ENCODE data around the gene HOXB1. TPM values are rescaled to one million over a fixed set of nuclear protein-coding genes. Genes with fewer than 3 reads are reported as not detected.

The HOXB1 gene
- total RNA-seq, 3 donors from 2014 or later = not detected

DNA sequence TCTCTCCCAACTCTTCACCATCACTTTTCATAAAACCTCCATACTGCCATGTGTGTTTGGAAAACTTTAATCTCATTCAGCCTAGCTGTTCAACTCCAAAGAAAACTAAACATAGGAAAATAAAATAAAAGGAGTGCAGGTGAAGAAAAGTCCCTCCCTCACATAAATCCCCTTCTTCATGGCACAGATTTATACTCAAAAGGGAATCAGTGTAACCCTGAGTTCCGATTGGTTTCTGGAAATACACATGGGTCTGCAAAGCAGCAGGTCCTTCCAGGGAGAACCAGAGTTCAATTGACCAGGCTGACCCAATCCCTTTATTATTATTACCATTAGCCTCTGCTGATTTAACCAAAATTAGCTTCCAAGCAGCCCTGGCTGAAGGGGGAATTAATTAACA is 23.0 kb upstream of the HOXB1 start:
- ATAC-seq (no peak), DNase-seq (no peak)
- peaks cover 23% of the 10 kb centered on the region for H3K27me3 Mint-ChIP-seq (ENCODE audit: low read depth)
- peaks cover 10% of the 10 kb centered on the region for H3K4me1 Mint-ChIP-seq (ENCODE audit: low read depth)
- no peak overlapping the region for H3K4me3 Mint-ChIP-seq
- H3K9me3 Mint-ChIP-seq = no peaks in the 10 kb centered on the region
- no peaks in the 10 kb centered on the region for H3K36me3 Mint-ChIP-seq (ENCODE audit: insufficient read depth)

GRCh38 chr17:48553190-48553547 is 22.4 kb upstream of the HOXB1 start:
- no peaks in the 10 kb centered on the region for H3K36me3 Mint-ChIP-seq (ENCODE audit: insufficient read depth)
- no peak for ATAC-seq

DNA sequence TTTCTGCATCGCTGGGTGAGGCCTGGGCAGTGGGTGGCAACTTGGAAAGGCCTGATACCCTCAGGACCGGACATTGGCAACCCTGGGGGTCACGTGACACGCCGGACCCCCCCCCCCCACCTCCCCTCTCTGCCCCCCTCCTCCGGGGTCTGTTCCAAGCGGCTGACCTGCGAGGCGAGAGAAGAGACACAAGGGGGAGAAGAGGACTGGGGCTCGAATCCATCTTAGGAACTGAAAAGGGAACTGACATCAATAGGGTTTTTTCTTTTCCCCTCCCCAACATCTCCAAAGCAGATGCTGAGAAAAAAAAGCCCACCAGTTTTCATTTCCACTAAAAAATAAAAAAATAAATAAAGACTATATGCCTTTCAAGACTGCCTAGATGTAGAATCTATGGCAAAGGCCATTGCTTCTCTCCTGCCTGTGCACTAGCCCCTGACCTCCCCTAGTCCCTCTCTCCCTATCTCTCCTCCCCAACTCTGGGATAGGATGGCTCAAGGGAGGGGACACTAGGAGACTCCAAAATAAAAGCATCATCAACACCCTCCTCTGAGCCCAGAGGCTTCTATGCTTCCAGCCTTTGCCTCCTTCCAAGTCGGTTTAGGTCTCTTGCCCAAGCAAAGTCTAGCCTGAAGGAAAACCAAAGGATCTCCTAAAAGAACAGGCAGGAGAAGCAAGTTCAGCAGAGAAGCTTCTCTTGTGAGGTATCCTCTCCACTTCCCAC is 21.8 kb upstream of the HOXB1 start:
- no peak for DNase-seq
- H3K4me1 Mint-ChIP-seq (ENCODE audit: low read depth) = peaks cover 20% of the 10 kb centered on the region
- ATAC-seq = no peak
- H3K36me3 Mint-ChIP-seq (ENCODE audit: insufficient read depth) = no peaks in the 10 kb centered on the region
- no peaks in the 10 kb centered on the region for H3K9me3 Mint-ChIP-seq
- peaks cover 20% of the 10 kb centered on the region for H3K27me3 Mint-ChIP-seq (ENCODE audit: low read depth)
- no peak overlapping the region for H3K4me3 Mint-ChIP-seq

More at GRCh38 chr17:48553190-48553547, 22.4 kb upstream of the HOXB1 start:
- H3K9me3 Mint-ChIP-seq = no peaks in the 10 kb centered on the region
- no peak overlapping the region for H3K4me3 Mint-ChIP-seq
- H3K27me3 Mint-ChIP-seq (ENCODE audit: low read depth) = peaks cover 20% of the 10 kb centered on the region
- peaks cover 15% of the 10 kb centered on the region for H3K4me1 Mint-ChIP-seq (ENCODE audit: low read depth)
- no peak for DNase-seq

- DNase-seq = no peak
- ATAC-seq = no peak
- Mint-ChIP-seq H3K4me1 (ENCODE audit: low read depth) (peaks cover 26% of the 10 kb centered on the region), H3K9me3 (no peaks in the 10 kb centered on the region), H3K27me3 (ENCODE audit: low read depth) (peaks cover 19% of the 10 kb centered on the region), H3K4me3 (no peak overlapping the region), H3K36me3 (ENCODE audit: insufficient read depth) (no peaks in the 10 kb centered on the region)
These were observed 21.0 kb upstream of the HOXB1 start for GRCh38 chr17:48551596-48552465.

DNA sequence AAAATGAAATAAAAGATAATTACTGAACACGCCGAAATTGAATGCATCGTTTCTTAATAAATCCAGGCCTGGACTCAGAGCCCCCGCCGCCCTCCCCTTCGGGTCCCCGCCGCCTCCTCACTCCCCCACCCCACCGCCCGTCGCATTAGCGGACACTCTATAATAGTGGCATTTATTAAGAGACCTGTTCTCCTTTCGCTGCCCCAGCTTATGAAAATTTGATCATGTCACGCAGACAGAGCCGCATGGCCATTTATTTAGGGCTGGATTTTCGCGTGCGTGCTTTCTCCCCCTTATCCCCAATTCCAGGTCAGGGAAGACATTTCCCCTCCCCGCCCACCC is 20.4 kb upstream of the HOXB1 start:
- Mint-ChIP-seq H3K9me3 (no peaks in the 10 kb centered on the region), H3K4me3 (no peak overlapping the region), H3K27me3 (ENCODE audit: low read depth) (peaks cover 12% of the 10 kb centered on the region), H3K36me3 (ENCODE audit: insufficient read depth) (no peaks in the 10 kb centered on the region), H3K4me1 (ENCODE audit: low read depth) (peaks cover 30% of the 10 kb centered on the region)
- ATAC-seq (no peak), DNase-seq (no peak)

- Mint-ChIP-seq H3K4me1 (ENCODE audit: low read depth) (peaks cover 31% of the 10 kb centered on the region), H3K4me3 (no peak overlapping the region), H3K9me3 (no peaks in the 10 kb centered on the region), H3K36me3 (ENCODE audit: insufficient read depth) (no peaks in the 10 kb centered on the region), H3K27me3 (ENCODE audit: low read depth) (peaks cover 12% of the 10 kb centered on the region)
- ATAC-seq = no peak
- DNase-seq = no peak
These were observed 19.8 kb upstream of the HOXB1 start for GRCh38 chr17:48550502-48551213.

- no peaks in the 10 kb centered on the region for H3K36me3 Mint-ChIP-seq (ENCODE audit: insufficient read depth)
- ATAC-seq (no peak), DNase-seq (no peak)
- H3K4me3 Mint-ChIP-seq = no peak overlapping the region
- H3K4me1 Mint-ChIP-seq (ENCODE audit: low read depth) = peaks cover 34% of the 10 kb centered on the region
- H3K9me3 Mint-ChIP-seq = no peaks in the 10 kb centered on the region
- H3K27me3 Mint-ChIP-seq (ENCODE audit: low read depth) = peaks cover 9% of the 10 kb centered on the region
These were observed 19.2 kb upstream of the HOXB1 start for GRCh38 chr17:48549914-48550501.

DNA sequence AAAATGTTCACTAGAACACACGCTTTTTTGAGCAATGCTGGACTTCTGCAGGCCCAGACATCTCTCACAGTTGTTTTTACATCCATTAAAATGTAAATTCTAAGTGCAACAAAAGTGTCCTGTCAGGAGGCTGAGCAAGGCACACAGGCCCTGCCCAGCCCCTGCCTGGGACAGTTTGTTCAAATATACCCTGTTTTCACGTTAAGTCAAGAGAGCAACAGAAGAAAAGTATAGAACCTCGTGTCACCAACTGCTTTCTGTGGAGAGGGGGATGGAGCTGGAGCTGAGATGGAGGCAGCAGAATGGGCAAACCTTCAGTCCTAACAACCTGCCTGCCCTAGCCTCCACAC is 18.4 kb upstream of the HOXB1 start:
- Mint-ChIP-seq H3K9me3 (no peaks in the 10 kb centered on the region), H3K4me3 (no peak overlapping the region), H3K4me1 (ENCODE audit: low read depth) (peaks cover 35% of the 10 kb centered on the region), H3K36me3 (ENCODE audit: insufficient read depth) (no peaks in the 10 kb centered on the region), H3K27me3 (ENCODE audit: low read depth) (peaks cover 7% of the 10 kb centered on the region)
- DNase-seq (no peak), ATAC-seq (no peak)

GRCh38 chr17:48548523-48549280 is 17.9 kb upstream of the HOXB1 start:
- peak overlapping the region; percentile 64 for H3K4me3 Mint-ChIP-seq
- DNase-seq (no peak), ATAC-seq (no peak)
- no peaks in the 10 kb centered on the region for H3K36me3 Mint-ChIP-seq (ENCODE audit: insufficient read depth)
- H3K9me3 Mint-ChIP-seq = no peaks in the 10 kb centered on the region
- H3K4me1 Mint-ChIP-seq (ENCODE audit: low read depth) = peaks cover 37% of the 10 kb centered on the region
- H3K27me3 Mint-ChIP-seq (ENCODE audit: low read depth) = peaks cover 8% of the 10 kb centered on the region

DNA sequence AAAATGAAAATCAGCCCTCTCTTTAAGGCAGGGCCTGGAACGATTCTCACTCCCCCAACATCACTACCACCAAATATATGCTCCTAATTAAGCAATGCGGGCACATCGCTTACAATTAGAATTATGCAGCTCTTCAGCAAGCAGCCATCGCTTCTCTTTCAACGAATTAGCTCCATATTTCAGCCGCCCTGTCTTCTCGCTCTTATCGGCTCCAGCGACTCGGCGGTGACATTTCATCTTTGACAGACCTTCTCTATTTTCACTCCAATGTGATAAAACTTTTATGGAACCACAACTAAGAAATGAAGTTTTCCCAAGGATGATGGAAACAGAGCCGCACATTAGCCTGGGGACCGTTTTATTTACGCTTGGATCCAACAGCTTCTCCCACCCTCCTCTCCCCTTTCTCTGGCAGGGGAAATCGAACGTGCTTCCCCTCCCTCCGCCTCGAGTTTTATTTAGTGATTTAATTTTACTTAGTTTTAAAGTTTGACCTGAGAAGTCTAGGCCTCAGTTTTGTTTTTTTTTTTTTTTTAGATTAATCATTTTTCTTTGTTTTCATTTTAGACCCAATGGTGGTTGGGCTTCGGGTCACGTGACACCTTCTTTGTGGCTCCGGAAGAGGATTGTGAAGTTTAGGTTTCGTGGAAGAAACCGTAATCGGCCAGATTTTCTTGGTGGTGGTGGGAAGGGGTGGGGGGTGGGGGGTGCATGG is 17.2 kb upstream of the HOXB1 start:
- H3K27me3 Mint-ChIP-seq (ENCODE audit: low read depth) = peaks cover 10% of the 10 kb centered on the region
- peaks cover 37% of the 10 kb centered on the region for H3K4me1 Mint-ChIP-seq (ENCODE audit: low read depth)
- no peak for ATAC-seq
- peak; percentile 18 for DNase-seq
- no peaks in the 10 kb centered on the region for H3K36me3 Mint-ChIP-seq (ENCODE audit: insufficient read depth)
- H3K9me3 Mint-ChIP-seq = no peaks in the 10 kb centered on the region
- peak overlapping the region; percentile 64 for H3K4me3 Mint-ChIP-seq

DNA sequence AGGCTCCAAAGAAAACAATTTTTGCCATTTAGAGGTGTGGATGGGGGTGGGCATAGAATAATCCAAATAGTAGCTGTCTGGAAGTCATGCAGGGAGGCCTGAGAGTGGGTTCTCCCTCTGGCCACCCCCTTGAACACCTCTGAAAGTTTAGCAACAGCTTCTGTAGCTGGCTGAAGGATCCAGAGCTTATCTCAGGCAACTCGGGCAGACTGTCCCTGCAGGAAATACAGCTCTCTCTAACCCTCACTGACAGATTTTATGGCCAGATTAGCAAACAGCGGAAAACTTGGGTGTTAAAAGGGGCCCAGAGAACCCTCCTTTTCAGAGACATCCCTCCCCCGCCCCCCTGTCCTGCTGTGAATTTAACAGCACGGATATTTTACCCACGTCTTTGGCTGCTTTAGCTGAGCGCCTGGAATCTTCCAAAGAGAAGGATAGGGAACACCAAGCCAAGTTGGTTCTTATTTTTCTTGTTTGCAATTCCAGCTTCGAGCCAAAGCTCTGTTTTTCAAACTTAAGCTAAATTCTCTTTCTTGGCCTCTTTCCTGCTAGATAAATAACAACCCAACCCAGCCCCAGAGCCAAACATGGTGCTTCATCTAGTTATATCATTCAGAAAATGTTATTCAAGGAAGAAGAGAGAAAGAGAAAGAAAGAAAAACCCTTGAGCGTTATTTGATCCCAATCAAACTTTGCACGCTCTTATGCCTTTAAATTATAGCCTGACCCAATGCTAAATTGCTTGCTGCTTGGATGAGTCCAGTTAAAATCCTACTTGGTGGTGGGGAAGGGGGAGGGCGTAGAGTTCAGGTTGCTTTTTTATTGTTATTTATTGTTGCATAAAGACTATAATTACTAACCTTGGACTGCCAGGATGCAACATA is 16.4 kb upstream of the HOXB1 start:
- Mint-ChIP-seq H3K9me3 (no peaks in the 10 kb centered on the region), H3K36me3 (ENCODE audit: insufficient read depth) (no peaks in the 10 kb centered on the region), H3K4me3 (peak overlapping the region; percentile 64), H3K27me3 (ENCODE audit: low read depth) (peaks cover 12% of the 10 kb centered on the region), H3K4me1 (ENCODE audit: low read depth) (peaks cover 42% of the 10 kb centered on the region)
- no peak for ATAC-seq
- DNase-seq = no peak

DNA sequence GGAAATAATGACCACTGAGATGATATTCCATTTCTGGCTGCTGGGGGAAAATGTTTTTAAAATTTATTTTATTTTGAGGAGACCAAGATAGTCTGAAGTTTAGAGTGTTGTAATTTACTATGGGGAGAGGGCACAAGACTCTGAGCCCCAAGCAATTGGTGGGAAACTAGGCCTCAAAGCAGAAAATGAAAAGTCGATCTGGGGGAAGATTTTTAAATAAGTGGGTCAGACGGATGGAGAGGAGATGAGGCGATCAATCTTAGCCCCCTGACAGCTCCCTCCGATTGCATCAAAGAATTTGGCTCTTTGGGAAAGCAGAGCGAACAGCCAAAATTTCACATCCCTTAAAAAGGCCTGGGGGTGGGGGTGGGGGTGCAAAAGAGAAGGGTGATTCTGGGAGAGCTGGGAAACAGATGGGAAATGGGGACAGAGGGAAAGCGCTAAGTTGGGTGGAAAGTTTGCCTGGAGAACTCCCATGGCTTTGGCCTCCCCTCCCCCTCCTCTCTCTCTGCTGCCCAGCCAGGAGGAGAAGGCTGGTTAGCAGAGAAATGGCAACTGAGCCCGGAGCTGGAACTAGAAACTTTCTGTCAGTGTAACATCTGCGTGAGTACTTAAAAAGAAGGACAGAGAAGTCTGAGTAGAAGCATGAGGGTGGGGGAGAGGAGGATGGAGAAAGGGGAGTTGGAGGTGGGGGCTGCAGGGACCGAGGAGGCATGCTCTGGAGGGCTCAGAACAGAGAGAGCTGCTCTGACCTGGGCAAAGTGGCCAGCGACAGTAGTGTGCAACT is 15.5 kb upstream of the HOXB1 start:
- peaks cover 47% of the 10 kb centered on the region for H3K4me1 Mint-ChIP-seq (ENCODE audit: low read depth)
- H3K36me3 Mint-ChIP-seq (ENCODE audit: insufficient read depth) = no peaks in the 10 kb centered on the region
- ATAC-seq (no peak), DNase-seq (no peak)
- peaks cover 15% of the 10 kb centered on the region for H3K27me3 Mint-ChIP-seq (ENCODE audit: low read depth)
- H3K9me3 Mint-ChIP-seq = no peaks in the 10 kb centered on the region
- H3K4me3 Mint-ChIP-seq = peak overlapping the region; percentile 29
